Activated effector memory CD4-positive, alpha-beta T cell treated with anti-CD3 and anti-CD28 coated beads, Interleukin-2, amount 50 U/mL, for 16 hours (primary cell): ENCODE measurements around the gene SLC25A5.
A peak's percentile ranks its signal among the peaks of the same experiment; 100 is the strongest.
"Not testable (repeated sequence)": the region's sequence is repeated elsewhere in the genome, so short reads cannot be mapped to it uniquely, and the experiment has no call there.

Experiments used
- DNase-seq: peaks from one replicate; pipeline ENCODE4 v3.0.0-alpha.2; 2020

The SLC25A5 gene

DNA sequence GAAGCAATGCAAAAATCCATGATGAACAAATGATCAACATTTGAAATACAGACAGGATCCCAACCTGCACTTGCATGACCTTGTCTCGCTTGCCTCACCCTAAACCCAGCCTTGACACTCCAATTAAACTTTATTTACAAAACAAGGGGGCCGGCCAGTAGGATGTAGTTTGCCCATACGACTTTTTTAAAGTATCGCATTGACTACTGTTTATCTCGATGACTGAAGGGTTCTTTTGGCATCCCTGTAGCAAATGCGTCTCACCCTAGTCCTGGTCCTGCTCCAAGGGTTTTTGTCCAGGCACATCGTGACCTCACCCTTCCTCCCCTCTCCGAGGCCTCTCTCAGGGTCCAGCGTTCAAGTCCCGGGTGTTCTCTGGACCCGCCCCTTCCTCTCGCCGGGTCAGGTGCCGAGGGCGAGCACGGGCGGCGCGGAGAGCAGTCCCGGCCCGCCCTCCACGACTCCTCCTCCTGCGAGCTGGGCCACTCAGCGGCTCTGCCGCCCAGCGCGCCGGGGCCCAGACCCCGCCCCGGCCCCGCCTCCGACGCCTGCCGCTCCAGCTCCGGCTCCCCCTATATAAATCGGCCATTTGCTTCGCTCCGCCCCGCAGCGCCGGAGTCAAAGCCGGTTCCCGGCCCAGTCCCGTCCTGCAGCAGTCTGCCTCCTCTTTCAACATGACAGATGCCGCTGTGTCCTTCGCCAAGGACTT lies at the start of gene SLC25A5:
SLC25A5 (plus strand) TSS at position 603 of the 709 bp plus-strand sequence; CDS start at position 675, 72 bp downstream.
- DNase-seq = peak; percentile 94

DNA sequence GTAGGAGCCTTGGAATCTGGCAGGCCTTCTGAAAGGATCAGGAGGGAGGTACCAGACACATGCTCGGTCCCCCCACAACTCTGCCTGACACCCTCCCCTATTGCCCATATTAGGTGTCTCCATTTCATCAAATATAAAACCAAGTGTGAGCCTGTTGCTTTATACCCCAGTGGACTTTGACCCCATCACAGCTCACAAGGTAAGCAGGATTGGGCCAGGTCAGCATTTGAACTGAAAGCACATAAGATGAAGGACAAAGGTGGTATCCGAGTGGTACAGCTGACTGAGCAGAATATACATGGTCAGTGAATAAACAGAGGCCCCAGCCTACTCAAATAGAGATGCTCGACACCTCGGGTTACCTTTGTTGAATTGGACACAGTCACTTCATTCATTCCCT lies 49.1 kb upstream of the SLC25A5 start:
- DNase-seq = no peak

DNA sequence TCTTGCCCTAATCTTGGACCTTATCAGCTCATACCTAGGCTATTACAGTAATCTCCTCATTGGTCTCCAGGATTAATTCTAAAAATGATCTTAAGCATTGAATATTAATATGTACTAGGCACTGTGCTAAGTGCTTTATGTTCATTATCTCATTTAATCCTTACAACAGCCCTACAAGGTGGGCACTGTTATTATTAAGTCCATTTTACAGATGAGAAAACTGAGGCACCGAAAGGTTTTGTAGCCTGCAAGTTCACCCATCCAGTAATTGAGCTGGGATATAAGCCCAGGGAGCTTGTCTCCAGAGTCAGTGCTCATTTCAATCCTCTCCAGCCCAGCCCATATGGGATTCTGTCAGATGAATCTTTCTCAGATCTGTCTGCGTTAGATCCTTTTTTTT lies 48.3 kb upstream of the SLC25A5 start:
- no peak for DNase-seq

- no peak for DNase-seq
These were observed 47.1 kb upstream of the SLC25A5 start for GRCh38 chrX:119421016-119421705.

DNA sequence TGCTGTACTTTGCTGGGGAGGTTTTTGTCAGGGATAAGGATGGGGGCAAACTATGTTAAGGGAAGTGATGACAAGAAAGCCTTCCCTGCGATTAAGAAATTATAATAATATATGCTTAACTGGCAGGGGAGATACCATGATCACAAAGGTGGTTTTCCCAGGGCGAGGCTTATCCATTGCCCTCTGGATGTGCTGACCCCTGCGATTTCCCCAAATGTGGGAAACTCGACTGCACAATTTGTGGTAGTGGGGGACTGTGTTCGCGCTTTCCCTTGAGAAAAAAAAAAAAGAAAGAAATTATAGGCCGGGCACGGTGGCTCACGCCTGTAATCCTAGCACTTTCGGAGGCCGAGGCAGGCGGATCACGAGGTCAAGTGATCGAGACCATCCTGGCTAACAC lies 44.6 kb upstream of the SLC25A5 start:
- no peak for DNase-seq

DNA sequence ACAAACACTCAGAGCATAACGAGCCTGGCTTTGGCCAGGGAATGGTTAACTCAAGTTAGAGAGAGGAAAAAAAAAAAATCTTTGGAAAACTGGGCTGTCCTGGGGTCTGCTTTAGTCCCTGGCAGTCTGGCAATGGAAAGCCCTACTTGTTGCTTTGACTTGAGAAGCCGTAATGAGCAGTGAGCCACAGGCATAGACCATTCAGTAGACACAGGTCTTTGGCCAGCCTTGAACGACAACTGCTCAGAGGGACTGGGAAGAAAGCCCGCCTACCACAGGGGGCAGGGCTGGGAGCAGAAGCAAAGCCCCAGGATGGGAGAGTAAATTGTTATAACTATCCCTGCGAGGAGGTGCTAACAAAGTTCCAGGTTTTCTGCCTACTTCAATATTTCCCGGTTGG lies 43.2 kb upstream of the SLC25A5 start:
- DNase-seq = no peak

- no peak for DNase-seq
These were observed 41.0 kb upstream of the SLC25A5 start for GRCh38 chrX:119427024-119427794.

DNA sequence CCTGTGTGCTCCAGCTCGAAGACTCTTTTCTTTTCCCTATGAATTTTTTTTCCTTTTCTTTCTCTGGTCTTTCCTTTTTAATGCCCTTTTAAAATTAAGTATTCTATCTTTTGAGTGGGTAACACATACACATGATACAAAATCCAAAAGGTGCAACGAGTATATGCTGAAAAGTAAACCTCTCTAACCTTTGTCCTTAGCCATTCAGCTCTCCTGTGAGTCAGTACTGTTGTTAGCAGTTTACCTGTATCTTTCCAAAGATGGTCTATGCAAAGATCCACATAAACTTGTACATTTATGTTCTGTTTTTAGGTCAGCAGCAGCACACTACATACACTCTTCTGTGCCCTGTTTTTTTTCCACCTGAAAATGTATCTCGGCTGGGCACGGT lies 40.5 kb upstream of the SLC25A5 start:
- no peak for DNase-seq

DNA sequence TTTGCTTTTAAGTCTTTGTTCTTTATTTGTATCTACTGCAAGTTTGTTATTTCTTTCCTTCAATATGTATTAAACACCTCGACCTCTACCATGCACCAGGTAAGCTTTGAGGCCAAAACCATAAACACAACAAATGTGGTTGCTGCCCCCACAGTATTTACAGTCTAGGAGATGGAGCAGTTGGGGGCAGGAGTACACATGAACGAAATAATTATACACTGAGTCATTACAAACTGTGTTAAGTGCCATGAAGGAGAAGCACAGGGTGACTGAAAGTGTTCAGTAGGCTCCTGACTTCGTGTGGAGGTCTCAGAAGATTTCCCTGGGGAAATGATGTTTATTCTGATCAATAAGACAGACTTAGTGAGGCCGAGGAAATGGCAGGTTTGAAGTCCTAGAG lies 38.8 kb upstream of the SLC25A5 start:
- DNase-seq = no peak

GRCh38 chrX:119441295-119441694 lies 26.9 kb upstream of the SLC25A5 start:
- not testable (repeated sequence) for DNase-seq

DNA sequence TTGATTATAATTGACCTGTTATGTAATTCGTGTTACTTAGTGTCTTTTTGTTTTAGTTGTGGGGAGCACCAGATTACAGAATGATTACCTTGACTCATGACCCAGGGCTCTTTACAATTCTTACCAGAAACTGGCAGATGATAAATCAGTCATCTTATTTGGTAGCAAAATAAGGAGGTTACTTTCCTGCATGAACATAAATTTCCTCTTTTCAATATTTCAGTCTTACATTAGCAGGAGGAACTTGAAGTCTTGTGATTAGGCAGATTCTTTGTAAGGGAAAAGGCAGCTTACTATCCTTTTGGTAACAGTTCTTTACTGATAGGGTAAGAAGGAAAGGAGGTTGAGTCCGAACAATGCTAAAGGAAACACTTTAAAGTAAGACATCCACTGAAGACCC lies 26.0 kb upstream of the SLC25A5 start:
- DNase-seq = no peak

- DNase-seq = no peak
These were observed 15.0 kb upstream of the SLC25A5 start for GRCh38 chrX:119453202-119453601.

GRCh38 chrX:119455264-119455663 lies 13.0 kb upstream of the SLC25A5 start:
- DNase-seq = no peak

GRCh38 chrX:119459181-119459580 lies 9.1 kb upstream of the SLC25A5 start:
- DNase-seq = no peak

DNA sequence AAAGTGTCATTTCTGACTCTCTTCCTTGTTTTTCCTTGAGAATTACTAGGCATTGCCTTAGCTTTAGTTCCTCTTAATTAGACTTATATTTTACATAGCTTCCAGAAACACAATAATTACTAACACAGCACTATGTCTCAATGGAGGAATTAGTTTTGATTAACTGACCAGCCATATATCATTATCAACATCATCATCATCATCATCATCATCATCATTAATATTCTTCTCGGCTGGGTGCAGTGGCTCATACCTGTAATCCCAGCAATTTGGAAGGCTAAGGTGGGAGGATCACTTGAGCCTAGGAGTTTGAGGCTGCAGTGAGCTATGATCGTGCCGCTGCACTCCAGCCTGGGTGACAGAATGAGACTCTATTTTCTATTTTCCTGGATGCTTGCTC lies 2.7 kb upstream of the SLC25A5 start:
- no peak for DNase-seq

DNA sequence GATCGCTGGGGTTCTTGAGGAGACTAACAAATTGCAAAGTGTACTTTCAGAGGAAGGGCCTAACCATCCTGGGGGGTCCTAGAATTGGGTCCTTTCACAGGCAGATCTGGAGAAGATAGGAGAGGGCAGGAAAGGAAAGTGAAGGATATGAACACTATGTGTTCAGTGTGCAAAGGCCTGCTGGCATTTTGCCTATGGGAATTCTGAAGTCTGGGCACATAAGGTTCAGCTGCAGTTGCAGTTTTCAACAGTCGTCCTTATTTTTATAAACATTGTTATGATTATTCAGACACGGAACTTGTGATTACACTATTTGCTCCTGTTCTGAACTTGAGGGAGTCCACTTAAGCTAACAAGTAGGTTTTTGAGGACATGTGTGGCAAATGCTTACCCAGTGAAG lies 1.3 kb upstream of the SLC25A5 start:
- no peak for DNase-seq

DNA sequence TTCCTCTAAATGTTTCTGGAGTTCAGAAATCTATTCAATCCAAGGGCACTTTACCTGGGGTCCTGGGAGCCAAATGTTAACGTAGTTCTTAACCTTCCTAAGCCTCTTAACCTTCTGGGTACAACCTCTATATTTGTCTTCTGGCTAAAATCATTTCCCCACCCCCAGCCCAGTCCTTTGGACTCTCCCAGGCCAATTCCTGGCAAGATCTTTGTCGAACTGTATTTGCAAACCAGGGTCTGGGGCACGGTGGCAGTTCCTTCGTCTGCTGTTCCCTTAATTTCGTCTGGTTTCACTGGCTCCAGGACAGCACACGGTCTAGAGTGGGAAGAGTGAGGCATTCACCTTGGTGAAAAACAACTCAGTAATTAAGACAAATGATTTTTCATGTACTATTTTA lies 811 bp upstream of the SLC25A5 start:
- DNase-seq = no peak

GRCh38 chrX:119468551-119469312 lies 488 bp downstream of the SLC25A5 start:
- DNase-seq = peak; percentile 95

DNA sequence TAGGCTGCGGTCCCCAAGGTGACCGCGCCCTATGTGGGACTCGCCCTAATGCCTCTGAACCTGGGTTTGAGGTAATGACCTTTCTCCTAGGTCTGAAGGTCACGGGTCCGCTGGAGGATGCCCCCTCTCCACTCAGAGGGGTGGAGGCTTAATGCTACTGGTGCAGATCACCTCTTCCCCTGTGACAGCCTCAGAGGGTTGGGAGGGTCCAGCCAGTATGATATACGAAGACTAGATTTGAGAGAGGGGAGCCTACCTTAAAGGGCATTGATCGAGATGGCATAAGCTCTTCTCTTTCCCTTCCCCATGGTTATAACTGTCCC lies 1.0 kb downstream of the SLC25A5 start:
- no peak for DNase-seq

GRCh38 chrX:119474615-119475388 lies 6.6 kb downstream of the SLC25A5 start:
- DNase-seq = no peak

- no peak for DNase-seq
These were observed 7.3 kb downstream of the SLC25A5 start for GRCh38 chrX:119475389-119476101.

GRCh38 chrX:119477812-119478232 lies 9.6 kb downstream of the SLC25A5 start:
- DNase-seq = no peak
